Measurements from ENCODE around the gene BATF3.

DNA sequence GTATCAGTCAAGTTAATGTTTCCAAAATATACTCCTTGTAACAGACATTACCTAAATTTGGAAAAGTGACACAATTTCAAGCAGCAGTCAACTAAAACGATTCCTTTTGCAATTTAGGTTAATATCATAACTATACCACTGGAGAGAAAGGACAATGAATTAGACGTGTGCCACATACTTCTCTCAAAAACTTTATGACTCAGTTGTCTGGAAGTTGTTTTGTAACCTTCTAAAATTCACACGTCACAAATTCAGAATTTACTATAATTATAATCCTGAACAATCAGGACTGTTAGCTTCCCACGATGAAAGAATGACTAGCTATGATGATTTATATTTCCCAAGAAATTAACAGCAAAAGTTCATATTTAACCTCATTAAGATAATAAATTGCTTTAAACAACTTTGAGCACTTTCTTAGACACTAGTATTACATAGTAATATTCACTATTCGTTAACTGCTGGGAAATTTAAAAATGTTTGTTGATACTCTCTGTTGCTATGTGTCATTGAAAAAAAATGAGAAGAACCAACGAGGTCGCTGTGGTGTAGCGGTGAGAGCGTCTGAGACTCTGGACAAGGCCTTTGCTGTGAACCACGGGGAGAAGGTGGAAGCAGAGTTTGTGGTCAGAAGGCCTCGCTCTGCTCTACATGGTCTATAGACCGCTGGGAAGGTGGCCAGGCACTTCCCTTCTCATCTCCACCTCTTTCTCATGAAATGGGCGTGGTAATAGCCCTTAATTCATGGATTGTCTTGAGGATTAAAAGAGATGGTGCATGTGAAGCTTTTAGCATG is 27.9 kb upstream of the BATF3 start:
- TF ChIP-seq CTCF (IDR thresholded peaks at IDR 0.05) (no peak), ZBTB21 (CRISPR knock-in tag; IDR thresholded peaks at IDR 0.05; ENCODE audit: borderline replicate concordance) (no peak), ZNF121 (CRISPR knock-in tag; IDR thresholded peaks at IDR 0.05) (no peak)
- TF ChIP-seq, protein P1, sequence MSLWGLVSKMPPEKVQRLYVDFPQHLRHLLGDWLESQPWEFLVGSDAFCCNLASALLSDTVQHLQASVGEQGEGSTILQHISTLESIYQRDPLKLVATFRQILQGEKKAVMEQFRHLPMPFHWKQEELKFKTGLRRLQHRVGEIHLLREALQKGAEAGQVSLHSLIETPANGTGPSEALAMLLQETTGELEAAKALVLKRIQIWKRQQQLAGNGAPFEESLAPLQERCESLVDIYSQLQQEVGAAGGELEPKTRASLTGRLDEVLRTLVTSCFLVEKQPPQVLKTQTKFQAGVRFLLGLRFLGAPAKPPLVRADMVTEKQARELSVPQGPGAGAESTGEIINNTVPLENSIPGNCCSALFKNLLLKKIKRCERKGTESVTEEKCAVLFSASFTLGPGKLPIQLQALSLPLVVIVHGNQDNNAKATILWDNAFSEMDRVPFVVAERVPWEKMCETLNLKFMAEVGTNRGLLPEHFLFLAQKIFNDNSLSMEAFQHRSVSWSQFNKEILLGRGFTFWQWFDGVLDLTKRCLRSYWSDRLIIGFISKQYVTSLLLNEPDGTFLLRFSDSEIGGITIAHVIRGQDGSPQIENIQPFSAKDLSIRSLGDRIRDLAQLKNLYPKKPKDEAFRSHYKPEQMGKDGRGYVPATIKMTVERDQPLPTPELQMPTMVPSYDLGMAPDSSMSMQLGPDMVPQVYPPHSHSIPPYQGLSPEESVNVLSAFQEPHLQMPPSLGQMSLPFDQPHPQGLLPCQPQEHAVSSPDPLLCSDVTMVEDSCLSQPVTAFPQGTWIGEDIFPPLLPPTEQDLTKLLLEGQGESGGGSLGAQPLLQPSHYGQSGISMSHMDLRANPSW (CRISPR knock-in tag; conservative IDR thresholded peaks at IDR 0.05; ENCODE audit: low read depth) = no peak
- TF ChIP-seq, protein P2, sequence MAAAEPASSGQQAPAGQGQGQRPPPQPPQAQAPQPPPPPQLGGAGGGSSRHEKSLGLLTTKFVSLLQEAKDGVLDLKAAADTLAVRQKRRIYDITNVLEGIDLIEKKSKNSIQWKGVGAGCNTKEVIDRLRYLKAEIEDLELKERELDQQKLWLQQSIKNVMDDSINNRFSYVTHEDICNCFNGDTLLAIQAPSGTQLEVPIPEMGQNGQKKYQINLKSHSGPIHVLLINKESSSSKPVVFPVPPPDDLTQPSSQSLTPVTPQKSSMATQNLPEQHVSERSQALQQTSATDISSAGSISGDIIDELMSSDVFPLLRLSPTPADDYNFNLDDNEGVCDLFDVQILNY (CRISPR knock-in tag; IDR thresholded peaks at IDR 0.05) = no peak
- TF ChIP-seq, protein P3, sequence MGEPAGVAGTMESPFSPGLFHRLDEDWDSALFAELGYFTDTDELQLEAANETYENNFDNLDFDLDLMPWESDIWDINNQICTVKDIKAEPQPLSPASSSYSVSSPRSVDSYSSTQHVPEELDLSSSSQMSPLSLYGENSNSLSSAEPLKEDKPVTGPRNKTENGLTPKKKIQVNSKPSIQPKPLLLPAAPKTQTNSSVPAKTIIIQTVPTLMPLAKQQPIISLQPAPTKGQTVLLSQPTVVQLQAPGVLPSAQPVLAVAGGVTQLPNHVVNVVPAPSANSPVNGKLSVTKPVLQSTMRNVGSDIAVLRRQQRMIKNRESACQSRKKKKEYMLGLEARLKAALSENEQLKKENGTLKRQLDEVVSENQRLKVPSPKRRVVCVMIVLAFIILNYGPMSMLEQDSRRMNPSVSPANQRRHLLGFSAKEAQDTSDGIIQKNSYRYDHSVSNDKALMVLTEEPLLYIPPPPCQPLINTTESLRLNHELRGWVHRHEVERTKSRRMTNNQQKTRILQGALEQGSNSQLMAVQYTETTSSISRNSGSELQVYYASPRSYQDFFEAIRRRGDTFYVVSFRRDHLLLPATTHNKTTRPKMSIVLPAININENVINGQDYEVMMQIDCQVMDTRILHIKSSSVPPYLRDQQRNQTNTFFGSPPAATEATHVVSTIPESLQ (CRISPR knock-in tag; IDR thresholded peaks at IDR 0.05) = no peak
- TF ChIP-seq, protein P4, sequence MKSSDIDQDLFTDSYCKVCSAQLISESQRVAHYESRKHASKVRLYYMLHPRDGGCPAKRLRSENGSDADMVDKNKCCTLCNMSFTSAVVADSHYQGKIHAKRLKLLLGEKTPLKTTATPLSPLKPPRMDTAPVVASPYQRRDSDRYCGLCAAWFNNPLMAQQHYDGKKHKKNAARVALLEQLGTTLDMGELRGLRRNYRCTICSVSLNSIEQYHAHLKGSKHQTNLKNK (CRISPR knock-in tag; IDR thresholded peaks at IDR 0.05) = no peak
